Measurements from ENCODE around the gene KMT5B. TPM values are rescaled to one million over a fixed set of nuclear protein-coding genes. Genes with fewer than 3 reads are reported as not detected.

Gene KMT5B
- total RNA-seq, 1 experiment from 2014 or later = 46.4 TPM

DNA sequence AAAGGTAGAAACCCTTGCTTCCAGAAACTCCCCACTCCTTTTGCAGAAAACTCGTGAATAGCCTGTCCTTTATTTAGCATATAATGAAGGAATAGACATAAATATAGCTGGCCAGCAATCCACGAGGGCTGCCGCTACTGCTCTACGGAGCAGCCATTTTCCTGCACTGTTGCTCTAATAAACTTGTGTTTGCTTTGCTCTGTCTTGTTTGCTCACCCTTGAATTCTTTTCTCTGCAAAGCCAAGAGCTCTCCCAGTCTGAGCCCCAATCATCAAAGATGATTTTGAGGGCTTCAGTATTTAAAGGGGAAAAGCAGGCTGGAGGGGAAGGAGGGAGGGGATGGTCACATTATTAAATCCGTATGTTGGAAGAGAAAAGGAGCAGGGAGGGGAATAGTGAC is 75.3 kb downstream of the KMT5B start:
- CTCF ChIA-PET = interaction anchor here (0.6 kb wide), 1 partner anchor 117 kb away, joined by 3 read pairs; no protein-coding TSS in a partner anchor
- POLR2A ChIA-PET = no interaction called here

DNA sequence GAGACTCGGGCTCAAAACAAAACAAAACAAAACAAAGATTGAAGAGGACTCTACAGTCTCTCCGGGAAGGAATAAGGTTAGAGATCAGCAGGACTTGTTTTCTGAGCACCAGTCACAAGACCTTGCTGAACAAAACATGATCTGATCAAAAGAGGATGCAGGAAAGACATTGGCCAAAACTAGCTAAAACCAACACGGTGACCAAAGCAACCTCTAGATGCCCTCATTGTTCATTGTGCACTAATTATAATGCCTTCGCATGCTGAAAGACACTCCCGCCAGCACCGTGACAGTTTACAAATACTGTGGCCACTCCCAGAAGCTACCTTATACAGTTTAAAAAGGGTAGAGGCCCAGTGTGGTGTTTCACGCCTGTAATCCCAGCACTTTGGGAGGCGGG is 76.2 kb downstream of the KMT5B start:
- Mint-ChIP-seq H3K36me3 (ENCODE audit: insufficient read depth, unreplicated experiment) (peaks cover 4% of the 10 kb centered on the region), H3K27me3 (ENCODE audit: insufficient read depth, unreplicated experiment) (peaks cover 13% of the 10 kb centered on the region), H3K4me3 (ENCODE audit: unreplicated experiment) (no peak overlapping the region), H3K4me1 (ENCODE audit: insufficient read depth, unreplicated experiment) (no peaks in the 10 kb centered on the region), H3K9me3 (ENCODE audit: unreplicated experiment) (peaks cover 8% of the 10 kb centered on the region), H3K27ac (ENCODE audit: low read depth, unreplicated experiment) (no peak overlapping the region)
- POLR2A ChIA-PET = interaction anchor here (0.5 to 0.6 kb wide), 2 partner anchors 23 to 1099 kb away, joined by 3 to 4 read pairs; no protein-coding TSS in a partner anchor
- no peak for DNase-seq (ENCODE audit: unreplicated experiment)
- TF ChIP-seq, protein P1, sequence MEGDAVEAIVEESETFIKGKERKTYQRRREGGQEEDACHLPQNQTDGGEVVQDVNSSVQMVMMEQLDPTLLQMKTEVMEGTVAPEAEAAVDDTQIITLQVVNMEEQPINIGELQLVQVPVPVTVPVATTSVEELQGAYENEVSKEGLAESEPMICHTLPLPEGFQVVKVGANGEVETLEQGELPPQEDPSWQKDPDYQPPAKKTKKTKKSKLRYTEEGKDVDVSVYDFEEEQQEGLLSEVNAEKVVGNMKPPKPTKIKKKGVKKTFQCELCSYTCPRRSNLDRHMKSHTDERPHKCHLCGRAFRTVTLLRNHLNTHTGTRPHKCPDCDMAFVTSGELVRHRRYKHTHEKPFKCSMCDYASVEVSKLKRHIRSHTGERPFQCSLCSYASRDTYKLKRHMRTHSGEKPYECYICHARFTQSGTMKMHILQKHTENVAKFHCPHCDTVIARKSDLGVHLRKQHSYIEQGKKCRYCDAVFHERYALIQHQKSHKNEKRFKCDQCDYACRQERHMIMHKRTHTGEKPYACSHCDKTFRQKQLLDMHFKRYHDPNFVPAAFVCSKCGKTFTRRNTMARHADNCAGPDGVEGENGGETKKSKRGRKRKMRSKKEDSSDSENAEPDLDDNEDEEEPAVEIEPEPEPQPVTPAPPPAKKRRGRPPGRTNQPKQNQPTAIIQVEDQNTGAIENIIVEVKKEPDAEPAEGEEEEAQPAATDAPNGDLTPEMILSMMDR (IDR thresholded peaks at IDR 0.05; ENCODE audit: unreplicated experiment) = no peak
- no TSS peak for BruUV-seq (replicated peaks)
- CTCF ChIA-PET = no interaction called here
- intact Hi-C loops (cut with micrococcal nuclease) = no loop called here

More for the DNA sequence above, 75.3 kb downstream of the KMT5B start:
- intact Hi-C loops (cut with micrococcal nuclease) = no loop called here
- peaks cover 13% of the 10 kb centered on the region for H3K27me3 Mint-ChIP-seq (ENCODE audit: insufficient read depth, unreplicated experiment)
- TF ChIP-seq, protein P1 (IDR thresholded peaks at IDR 0.05; ENCODE audit: unreplicated experiment) = no peak
- no peaks in the 10 kb centered on the region for H3K9me3 Mint-ChIP-seq (ENCODE audit: unreplicated experiment)
- H3K4me1 Mint-ChIP-seq (ENCODE audit: insufficient read depth, unreplicated experiment) = no peaks in the 10 kb centered on the region
- peaks cover 4% of the 10 kb centered on the region for H3K36me3 Mint-ChIP-seq (ENCODE audit: insufficient read depth, unreplicated experiment)
- no peak overlapping the region for H3K4me3 Mint-ChIP-seq (ENCODE audit: unreplicated experiment)
- H3K27ac Mint-ChIP-seq (ENCODE audit: low read depth, unreplicated experiment) = no peak overlapping the region
- DNase-seq (ENCODE audit: unreplicated experiment) = no peak
- BruUV-seq (replicated peaks) = no TSS peak

DNA sequence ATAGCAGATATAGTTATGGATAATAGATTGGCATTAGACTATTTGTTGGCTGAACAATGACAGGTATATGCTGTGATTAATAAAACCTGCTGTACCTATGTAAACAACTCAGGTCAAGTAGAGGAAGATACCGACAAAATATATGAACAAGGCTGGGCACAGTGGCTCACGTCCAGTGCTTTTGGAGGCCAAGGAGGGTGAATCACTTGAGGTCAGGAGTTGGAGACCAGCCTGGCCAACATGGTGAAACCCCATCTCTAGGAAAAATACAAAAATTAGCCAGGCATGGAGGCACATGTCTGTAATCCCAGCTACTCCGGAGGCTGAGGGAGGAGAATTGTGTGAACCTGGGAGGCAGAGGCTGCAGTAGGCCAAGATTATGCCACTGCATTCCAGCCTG is 77.9 kb downstream of the KMT5B start:
- H3K9me3 Mint-ChIP-seq (ENCODE audit: unreplicated experiment) = peaks cover 9% of the 10 kb centered on the region
- H3K4me3 Mint-ChIP-seq (ENCODE audit: unreplicated experiment) = no peak overlapping the region
- BruUV-seq (replicated peaks) = no TSS peak
- no peak for DNase-seq (ENCODE audit: unreplicated experiment)
- H3K27ac Mint-ChIP-seq (ENCODE audit: low read depth, unreplicated experiment) = no peak overlapping the region
- H3K36me3 Mint-ChIP-seq (ENCODE audit: insufficient read depth, unreplicated experiment) = peaks cover 4% of the 10 kb centered on the region
- ChIA-PET CTCF (interaction anchor here (0.6 kb wide), 1 partner anchor 12 kb away, joined by 4 read pairs; no protein-coding TSS in a partner anchor), POLR2A (no interaction called here)
- peaks cover 13% of the 10 kb centered on the region for H3K27me3 Mint-ChIP-seq (ENCODE audit: insufficient read depth, unreplicated experiment)
- TF ChIP-seq, protein P1 (IDR thresholded peaks at IDR 0.05; ENCODE audit: unreplicated experiment) = no peak
- intact Hi-C loops (cut with micrococcal nuclease) = no loop called here
- H3K4me1 Mint-ChIP-seq (ENCODE audit: insufficient read depth, unreplicated experiment) = no peaks in the 10 kb centered on the region

DNA sequence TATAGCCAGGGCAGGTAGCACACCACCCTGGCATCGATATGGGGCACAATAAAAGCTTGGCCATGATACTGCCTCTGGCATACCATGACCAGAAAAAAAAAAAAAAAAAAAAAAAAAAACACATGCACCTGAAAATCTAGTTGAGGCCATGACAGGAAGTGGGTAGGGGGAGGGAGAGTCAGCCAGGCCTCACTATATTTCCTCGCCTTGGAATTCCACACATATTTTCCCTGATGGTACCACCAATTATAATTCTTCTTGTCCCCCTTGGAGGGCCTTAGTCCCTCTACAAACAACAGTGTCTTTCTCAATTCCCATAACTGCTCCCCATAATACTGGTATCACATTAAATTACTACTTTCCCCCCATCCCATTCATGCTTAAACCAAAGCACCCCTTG is 79.3 kb downstream of the KMT5B start:
- ChIA-PET CTCF (no interaction called here), POLR2A (no interaction called here)
- no peak overlapping the region for H3K27ac Mint-ChIP-seq (ENCODE audit: low read depth, unreplicated experiment)
- TF ChIP-seq, protein P1 (IDR thresholded peaks at IDR 0.05; ENCODE audit: unreplicated experiment) = no peak
- H3K4me3 Mint-ChIP-seq (ENCODE audit: unreplicated experiment) = no peak overlapping the region
- intact Hi-C loops (cut with micrococcal nuclease) = no loop called here
- H3K36me3 Mint-ChIP-seq (ENCODE audit: insufficient read depth, unreplicated experiment) = peaks cover 4% of the 10 kb centered on the region
- H3K9me3 Mint-ChIP-seq (ENCODE audit: unreplicated experiment) = peaks cover 9% of the 10 kb centered on the region
- no TSS peak for BruUV-seq (replicated peaks)
- no peak for DNase-seq (ENCODE audit: unreplicated experiment)
- H3K4me1 Mint-ChIP-seq (ENCODE audit: insufficient read depth, unreplicated experiment) = no peaks in the 10 kb centered on the region
- peaks cover 22% of the 10 kb centered on the region for H3K27me3 Mint-ChIP-seq (ENCODE audit: insufficient read depth, unreplicated experiment)
